SU-DHL-6 (cell line): ENCODE measurements around the gene PSMB3.

Experiments
- H2AFZ ChIP-seq: fragments of 200-600 bp; sonication (generic); 2 replicates; pipeline ENCODE4 v1.6.1; 2014; ENCODE audit warnings: low read depth, mild to moderate bottlenecking, moderate library complexity, mixed read lengths, antibody characterized with exemption, low read length; ENCODE audit not compliant: severe bottlenecking
- H3F3A ChIP-seq: fragments of 200-600 bp; shearing (Covaris generic); 2 replicates; pipeline ENCODE4 v1.6.0; 2016; ENCODE audit warnings: antibody characterized with exemption, mild to moderate bottlenecking; ENCODE audit not compliant: insufficient read depth
- H3K27ac ChIP-seq: fragments of 200-600 bp; sonication (generic); 2 replicates; pipeline ENCODE4 v1.5.1; 2016; ENCODE audit warnings: low read depth, mild to moderate bottlenecking, low read length, moderate library complexity, mixed read lengths
- H3K27me3 ChIP-seq: fragments of 200-600 bp; sonication (generic), shearing (Covaris generic); 2 replicates; pipeline ENCODE4 v1.6.0; 2014; ENCODE audit warnings: mild to moderate bottlenecking, low read length
- H3K36me3 ChIP-seq: fragments of 200-600 bp; sonication (generic); 2 replicates; pipeline ENCODE4 v1.6.1; 2014; ENCODE audit warnings: mild to moderate bottlenecking, low read length, mixed read lengths
- H3K4me2 ChIP-seq: fragments of 300-600, 200-600 bp; shearing (Covaris generic), sonication (generic); 2 replicates; pipeline ENCODE4 v1.6.0; 2014; ENCODE audit warnings: low read length, low read depth, mild to moderate bottlenecking; ENCODE audit not compliant: poor library complexity, severe bottlenecking
- H3K4me3 ChIP-seq: fragments of 200-600 bp; sonication (generic); 2 replicates; pipeline ENCODE4 v1.5.1; 2014; ENCODE audit warnings: antibody characterized with exemption, low read length, mild to moderate bottlenecking, mixed read lengths; ENCODE audit not compliant: insufficient read depth, poor library complexity, severe bottlenecking
- H3K79me2 ChIP-seq: fragments of 200-600 bp; sonication (generic); 2 replicates; pipeline ENCODE4 v1.6.1; 2014; ENCODE audit warnings: mild to moderate bottlenecking, low read length, moderate library complexity; ENCODE audit not compliant: insufficient read depth
- H3K9ac ChIP-seq: fragments of 200-600 bp; sonication (generic); 2 replicates; pipeline ENCODE4 v1.7.0; 2014; ENCODE audit warnings: mild to moderate bottlenecking, low read length
- H3K9me2 ChIP-seq: fragments of 200-600 bp; sonication (generic); replicated peaks from 2 replicates; pipeline ENCODE4 v1.6.1; 2014; ENCODE audit warnings: low read length; ENCODE audit not compliant: insufficient read depth
- H3K9me3 ChIP-seq: fragments of 200-600 bp; sonication (generic); 2 replicates; pipeline ENCODE4 v1.6.1; 2014; ENCODE audit warnings: low read length, mixed read lengths; ENCODE audit not compliant: insufficient read depth
- H4K20me1 ChIP-seq: fragments of 200-600 bp; sonication (generic); 2 replicates; pipeline ENCODE4 v1.6.1; 2014; ENCODE audit warnings: low read depth, mild to moderate bottlenecking, antibody characterized with exemption, low read length, moderate library complexity, mixed read lengths
- EZH2phosphoT487 ChIP-seq: fragments of 200-600 bp; sonication (generic), shearing (Covaris generic); conservative IDR thresholded peaks from 2 replicates; pipeline ENCODE4 v1.6.1; 2018; ENCODE audit warnings: mild to moderate bottlenecking, antibody characterized with exemption, low read length, moderate library complexity, mixed read lengths
- TF ChIP-seq, protein P1 (sequence below): fragments of 200-600 bp; sonication (generic); IDR thresholded peaks from one replicate; pipeline ENCODE4 v1.5.1; 2017; ENCODE audit warnings: antibody characterized with exemption, mild to moderate bottlenecking, low read length, moderate library complexity; ENCODE audit not compliant: insufficient read depth, poor library complexity, severe bottlenecking

Gene PSMB3

DNA sequence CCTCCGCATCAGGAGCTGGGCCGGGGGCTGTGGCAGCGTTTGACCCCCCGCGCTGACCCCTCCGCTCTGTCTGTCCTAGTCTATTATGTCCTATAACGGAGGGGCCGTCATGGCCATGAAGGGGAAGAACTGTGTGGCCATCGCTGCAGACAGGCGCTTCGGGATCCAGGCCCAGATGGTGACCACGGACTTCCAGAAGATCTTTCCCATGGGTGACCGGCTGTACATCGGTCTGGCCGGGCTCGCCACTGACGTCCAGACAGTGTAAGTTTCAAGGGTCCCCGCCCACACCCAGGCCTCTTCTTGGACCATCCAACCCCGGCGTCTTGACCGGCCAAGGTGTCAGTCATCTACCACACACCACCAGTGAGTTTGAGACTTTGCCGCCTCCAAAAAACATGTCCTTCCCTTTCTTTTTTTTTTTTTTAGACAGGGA, 548 bp downstream of the PSMB3 start:
- H2AFZ ChIP-seq = peak overlapping the region; percentile 59
- peak overlapping the region; percentile 47; the same call in 1 of the 2 replicates for H3K27ac ChIP-seq

DNA sequence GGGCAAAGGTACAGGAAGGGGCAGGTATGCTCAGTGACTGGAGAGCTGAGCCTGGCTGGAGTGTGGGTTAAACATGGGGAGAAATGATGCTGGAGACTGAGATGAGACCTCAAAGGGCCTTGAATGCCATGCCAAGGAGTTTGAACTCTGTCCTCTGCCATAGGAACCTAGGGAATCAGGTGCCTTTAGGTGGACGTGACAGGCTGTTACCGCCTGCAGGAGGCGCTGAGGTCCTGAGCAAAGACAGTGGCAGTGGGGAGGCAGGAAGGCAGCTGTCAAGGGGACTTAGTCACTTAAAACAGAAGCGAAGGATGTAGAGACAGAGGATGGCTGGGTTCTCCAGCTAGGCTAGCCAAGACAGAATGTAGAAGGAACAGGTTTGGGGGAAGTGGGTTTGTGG, 9.1 kb downstream of the PSMB3 start:
- TF ChIP-seq, protein P1, sequence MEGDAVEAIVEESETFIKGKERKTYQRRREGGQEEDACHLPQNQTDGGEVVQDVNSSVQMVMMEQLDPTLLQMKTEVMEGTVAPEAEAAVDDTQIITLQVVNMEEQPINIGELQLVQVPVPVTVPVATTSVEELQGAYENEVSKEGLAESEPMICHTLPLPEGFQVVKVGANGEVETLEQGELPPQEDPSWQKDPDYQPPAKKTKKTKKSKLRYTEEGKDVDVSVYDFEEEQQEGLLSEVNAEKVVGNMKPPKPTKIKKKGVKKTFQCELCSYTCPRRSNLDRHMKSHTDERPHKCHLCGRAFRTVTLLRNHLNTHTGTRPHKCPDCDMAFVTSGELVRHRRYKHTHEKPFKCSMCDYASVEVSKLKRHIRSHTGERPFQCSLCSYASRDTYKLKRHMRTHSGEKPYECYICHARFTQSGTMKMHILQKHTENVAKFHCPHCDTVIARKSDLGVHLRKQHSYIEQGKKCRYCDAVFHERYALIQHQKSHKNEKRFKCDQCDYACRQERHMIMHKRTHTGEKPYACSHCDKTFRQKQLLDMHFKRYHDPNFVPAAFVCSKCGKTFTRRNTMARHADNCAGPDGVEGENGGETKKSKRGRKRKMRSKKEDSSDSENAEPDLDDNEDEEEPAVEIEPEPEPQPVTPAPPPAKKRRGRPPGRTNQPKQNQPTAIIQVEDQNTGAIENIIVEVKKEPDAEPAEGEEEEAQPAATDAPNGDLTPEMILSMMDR = peak; percentile 24
- TF ChIP-seq EZH2phosphoT487 = no peak
- no peak overlapping the region for H2AFZ ChIP-seq
- no peak overlapping the region for H3K4me3 ChIP-seq
- H3K4me2 ChIP-seq = no peak overlapping the region
- no peaks in the 10 kb centered on the region for H3K9me2 ChIP-seq
- H3K36me3 ChIP-seq = peaks cover 15% of the 10 kb centered on the region
- no peak overlapping the region for H3K27ac ChIP-seq
- no peaks in the 10 kb centered on the region for H3K9me3 ChIP-seq
- H3F3A ChIP-seq = no peaks in the 10 kb centered on the region
- no peak overlapping the region for H3K9ac ChIP-seq
- no peaks in the 10 kb centered on the region for H3K79me2 ChIP-seq
- no peaks in the 10 kb centered on the region for H3K27me3 ChIP-seq
- H4K20me1 ChIP-seq = no peaks in the 10 kb centered on the region

More for the DNA sequence above, 548 bp downstream of the PSMB3 start:
- Histone ChIP-seq H3K4me2 (peak overlapping the region; percentile 65), H3K36me3 (peaks cover 12% of the 10 kb centered on the region), H4K20me1 (no peaks in the 10 kb centered on the region), H3F3A (0 out of 2 replicates have a peak, but pooled peaks cover 9% of the 10 kb centered on the region), H3K79me2 (peaks cover 28% of the 10 kb centered on the region), H3K9ac (peak overlapping the region; percentile 92), H3K27me3 (no peaks in the 10 kb centered on the region), H3K4me3 (peak overlapping the region; percentile 75), H3K9me3 (no peaks in the 10 kb centered on the region), H3K9me2 (no peaks in the 10 kb centered on the region)
- TF ChIP-seq, protein P1 = no peak
- TF ChIP-seq EZH2phosphoT487 = no peak

DNA sequence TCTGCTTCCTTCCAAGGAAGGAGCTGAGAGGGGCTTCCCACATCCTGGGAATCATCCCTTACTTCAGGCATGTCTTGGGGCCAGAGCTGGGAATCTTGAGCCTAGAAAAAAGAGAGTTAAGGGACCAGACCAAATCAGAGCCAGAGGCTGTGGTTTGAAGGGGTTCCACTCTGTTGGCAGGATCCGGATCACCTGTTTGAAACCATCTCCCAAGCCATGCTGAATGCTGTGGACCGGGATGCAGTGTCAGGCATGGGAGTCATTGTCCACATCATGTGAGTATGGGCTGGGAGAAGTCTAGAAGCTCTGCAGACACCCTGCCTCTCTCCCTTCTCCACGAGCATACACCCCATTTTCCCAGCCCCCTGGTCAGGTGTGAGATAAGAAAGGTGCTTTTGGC, 9.7 kb downstream of the PSMB3 start:
- no peak overlapping the region for H2AFZ ChIP-seq
- H3K4me3 ChIP-seq = no peak overlapping the region
- no peaks in the 10 kb centered on the region for H3F3A ChIP-seq
- H3K36me3 ChIP-seq = peaks cover 13% of the 10 kb centered on the region
- no peak overlapping the region for H3K27ac ChIP-seq
- H4K20me1 ChIP-seq = no peaks in the 10 kb centered on the region
- no peaks in the 10 kb centered on the region for H3K27me3 ChIP-seq
- no peaks in the 10 kb centered on the region for H3K79me2 ChIP-seq
- H3K4me2 ChIP-seq = no peak overlapping the region
- TF ChIP-seq EZH2phosphoT487 = no peak
- TF ChIP-seq, protein P1 = no peak
- no peaks in the 10 kb centered on the region for H3K9me2 ChIP-seq
- H3K9me3 ChIP-seq = no peaks in the 10 kb centered on the region
- H3K9ac ChIP-seq = no peak overlapping the region
